GM06990 (cell line): Measurements from ENCODE around the gene PPP1R16B.

ENCODE experiments used
- DNase-seq: peaks from one replicate; pipeline ENCODE4 v3.0.0-alpha.2; 2011; ENCODE audit not compliant: insufficient read length; ENCODE audit errors: extremely low read depth
- H3K27me3 ChIP-seq: replicated peaks from 2 replicates; pipeline ENCODE4 v1.6.0; 2011; ENCODE audit warnings: low read length; ENCODE audit not compliant: control insufficient read depth, insufficient read depth
- H3K36me3 ChIP-seq: 2 replicates; pipeline ENCODE4 v1.5.1; 2011; ENCODE audit warnings: low read length; ENCODE audit not compliant: control insufficient read depth, insufficient read depth
- H3K4me3 ChIP-seq: replicated peaks from 2 replicates; pipeline ENCODE4 v1.5.1; 2011; ENCODE audit warnings: low read depth, mild to moderate bottlenecking, control low read depth, low read length
- CTCF ChIP-seq: IDR thresholded peaks from 2 replicates; pipeline ENCODE4 v1.5.1; 2011; ENCODE audit warnings: low read length, control low read depth, mild to moderate bottlenecking, inconsistent platforms; ENCODE audit not compliant: insufficient read depth, poor library complexity, severe bottlenecking

The PPP1R16B gene

GRCh38 chr20:38900606-38901005 lies 95.1 kb downstream of the PPP1R16B start:
- peaks cover 54% of the 10 kb centered on the region for H3K36me3 ChIP-seq
- DNase-seq: no peak
- no peak for TF ChIP-seq CTCF
- H3K27me3 ChIP-seq: no peaks in the 10 kb centered on the region
- H3K4me3 ChIP-seq: no peak overlapping the region

GRCh38 chr20:38902601-38903000 lies 97.1 kb downstream of the PPP1R16B start:
- H3K4me3 ChIP-seq: no peak overlapping the region
- H3K27me3 ChIP-seq: no peaks in the 10 kb centered on the region
- no peak for TF ChIP-seq CTCF
- peaks cover 62% of the 10 kb centered on the region for H3K36me3 ChIP-seq
- DNase-seq: no peak

GRCh38 chr20:38903335-38903734 lies 97.8 kb downstream of the PPP1R16B start:
- no peaks in the 10 kb centered on the region for H3K27me3 ChIP-seq
- no peak overlapping the region for H3K4me3 ChIP-seq
- DNase-seq: no peak
- no peak for TF ChIP-seq CTCF
- peaks cover 69% of the 10 kb centered on the region for H3K36me3 ChIP-seq

- H3K27me3 ChIP-seq: no peaks in the 10 kb centered on the region
- no peak for TF ChIP-seq CTCF
- DNase-seq: no peak
- H3K4me3 ChIP-seq: no peak overlapping the region
- peaks cover 68% of the 10 kb centered on the region for H3K36me3 ChIP-seq
These were observed 99.9 kb downstream of the PPP1R16B start for GRCh38 chr20:38905375-38905774.

- TF ChIP-seq CTCF: no peak
- Histone ChIP-seq H3K27me3 (no peaks in the 10 kb centered on the region), H3K4me3 (no peak overlapping the region), H3K36me3 (peaks cover 48% of the 10 kb centered on the region)
- no peak for DNase-seq
These were observed 102.6 kb downstream of the PPP1R16B start for GRCh38 chr20:38907918-38908677.
